ENCODE results near the gene ZNF613. TPM values are rescaled to one million over a fixed set of nuclear protein-coding genes. Genes with fewer than 3 reads are reported as not detected.

ZNF613 gene
- total and polyA plus RNA-seq, 10 donors, result 2.8 to 11.6 (median 5.4) TPM

DNA sequence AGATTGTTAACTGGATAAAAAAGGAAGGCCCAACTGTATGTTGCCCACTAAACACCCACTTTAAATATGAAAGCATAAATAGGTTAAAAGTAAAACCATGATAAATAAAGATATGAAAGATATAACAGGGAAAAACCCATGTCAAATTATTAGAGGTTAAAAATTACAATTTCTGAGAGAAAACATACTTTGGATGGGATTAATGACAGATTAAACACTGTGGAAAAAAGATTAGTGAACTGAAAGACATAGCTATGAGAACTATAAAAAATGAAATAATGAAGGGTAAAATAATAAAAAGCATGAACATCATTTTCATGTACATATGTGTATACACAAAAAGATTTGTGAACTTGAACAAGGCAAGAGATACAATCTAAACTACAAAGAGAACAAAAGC, 37.3 kb upstream of the ZNF613 start:
- intact Hi-C loops (cut with DNase I; ENCODE audit: low total_unique reads), result no loop called here
- H3K4me1 ChIP-seq, result peaks cover 0 to 12% (median 3%) of the 10 kb centered on the region in 6 donors
- TF ChIP-seq POLR2A (IDR thresholded peaks at IDR 0.05) (no peak), POLR2AphosphoS5 (IDR thresholded peaks at IDR 0.05) (no peak)
- TF ChIP-seq, protein P1, sequence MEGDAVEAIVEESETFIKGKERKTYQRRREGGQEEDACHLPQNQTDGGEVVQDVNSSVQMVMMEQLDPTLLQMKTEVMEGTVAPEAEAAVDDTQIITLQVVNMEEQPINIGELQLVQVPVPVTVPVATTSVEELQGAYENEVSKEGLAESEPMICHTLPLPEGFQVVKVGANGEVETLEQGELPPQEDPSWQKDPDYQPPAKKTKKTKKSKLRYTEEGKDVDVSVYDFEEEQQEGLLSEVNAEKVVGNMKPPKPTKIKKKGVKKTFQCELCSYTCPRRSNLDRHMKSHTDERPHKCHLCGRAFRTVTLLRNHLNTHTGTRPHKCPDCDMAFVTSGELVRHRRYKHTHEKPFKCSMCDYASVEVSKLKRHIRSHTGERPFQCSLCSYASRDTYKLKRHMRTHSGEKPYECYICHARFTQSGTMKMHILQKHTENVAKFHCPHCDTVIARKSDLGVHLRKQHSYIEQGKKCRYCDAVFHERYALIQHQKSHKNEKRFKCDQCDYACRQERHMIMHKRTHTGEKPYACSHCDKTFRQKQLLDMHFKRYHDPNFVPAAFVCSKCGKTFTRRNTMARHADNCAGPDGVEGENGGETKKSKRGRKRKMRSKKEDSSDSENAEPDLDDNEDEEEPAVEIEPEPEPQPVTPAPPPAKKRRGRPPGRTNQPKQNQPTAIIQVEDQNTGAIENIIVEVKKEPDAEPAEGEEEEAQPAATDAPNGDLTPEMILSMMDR (IDR thresholded peaks at IDR 0.05 in 8 of 11, conservative IDR thresholded peaks at IDR 0.05 in 3 of 11), result no peak
- peaks cover 46 to 100% (median 100%) of the 10 kb centered on the region in 8 donors for H3K9me3 ChIP-seq
- DNase-seq, result no peak
- H3K27ac ChIP-seq, result no peak overlapping the region
- H3K36me3 ChIP-seq, result peaks cover 36 to 96% (median 55%) of the 10 kb centered on the region in 6 donors
- H3K27me3 ChIP-seq (replicated peaks in 1 of 7), result no peaks in the 10 kb centered on the region
- H3K4me3 ChIP-seq, result no peak overlapping the region

GRCh38 chr19:51891193-51891747, 36.0 kb upstream of the ZNF613 start:
- intact Hi-C loops (cut with DNase I; ENCODE audit: low total_unique reads), result no loop called here
- 97 to 98% (median 98%) methylated on average over 10 of the region's 10 CpGs for WGBS, 5 donors
- Histone ChIP-seq H3K27ac (no peak overlapping the region), H3K36me3 (peaks cover 49 to 96% (median 68%) of the 10 kb centered on the region in 6 donors), H3K4me1 (peaks cover 0 to 12% (median 3%) of the 10 kb centered on the region in 6 donors), H3K9me3 (peaks cover 43 to 100% (median 100%) of the 10 kb centered on the region in 8 donors), H3K27me3 (replicated peaks in 1 of 7) (no peaks in the 10 kb centered on the region), H3K4me3 (peak overlapping the region in 1 of 8 donors; percentile 33)
- DNase-seq, result no peak
- TF ChIP-seq, protein P1 (IDR thresholded peaks at IDR 0.05 in 8 of 11, conservative IDR thresholded peaks at IDR 0.05 in 3 of 11), result no peak
- TF ChIP-seq POLR2AphosphoS5 (IDR thresholded peaks at IDR 0.05) (no peak), POLR2A (IDR thresholded peaks at IDR 0.05) (no peak)

DNA sequence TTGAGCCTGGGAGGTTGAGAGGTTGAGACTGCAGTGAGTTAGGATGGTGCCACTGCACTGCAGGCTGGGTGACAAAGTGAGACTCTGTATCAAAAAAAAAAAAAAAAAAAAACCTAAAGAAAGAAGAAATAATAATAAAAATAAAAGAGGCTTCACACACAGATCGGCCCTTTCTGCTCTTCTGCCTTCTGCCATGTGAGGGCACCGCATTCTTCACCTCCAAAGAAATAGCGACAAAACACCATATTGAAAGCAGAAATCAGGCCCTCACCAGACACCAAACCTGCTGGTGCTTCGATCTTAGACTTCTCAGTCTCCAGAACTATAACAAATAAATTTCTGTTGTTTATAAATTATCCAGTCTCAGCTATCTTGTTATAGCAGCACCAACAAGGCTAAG, 25.4 kb upstream of the ZNF613 start:
- intact Hi-C loops (cut with DNase I; ENCODE audit: low total_unique reads), result no loop called here
- no peak for DNase-seq
- peaks cover 0 to 88% (median 83%) of the 10 kb centered on the region in 8 donors for H3K9me3 ChIP-seq
- TF ChIP-seq, protein P1 (IDR thresholded peaks at IDR 0.05 in 8 of 11, conservative IDR thresholded peaks at IDR 0.05 in 3 of 11), result no peak
- TF ChIP-seq POLR2A (IDR thresholded peaks at IDR 0.05) (no peak), POLR2AphosphoS5 (IDR thresholded peaks at IDR 0.05) (no peak)
- H3K4me3 ChIP-seq, result no peak overlapping the region
- H3K4me1 ChIP-seq, result peaks cover 9 to 19% (median 13%) of the 10 kb centered on the region in 6 donors
- H3K27me3 ChIP-seq (replicated peaks in 1 of 7), result peaks cover 0 to 8% (median 0%) of the 10 kb centered on the region in 7 donors
- 94 to 96% (median 95%) methylated on average over 4 of the region's 4 CpGs for WGBS, 5 donors
- no peak overlapping the region for H3K27ac ChIP-seq
- peaks cover 11 to 63% (median 48%) of the 10 kb centered on the region in 6 donors for H3K36me3 ChIP-seq

- intact Hi-C loops (cut with DNase I; ENCODE audit: low total_unique reads), result no loop called here
- Histone ChIP-seq H3K27ac (no peak overlapping the region), H3K4me3 (peak overlapping the region in 5 of 8 donors; percentile 63 to 82 (median 74)), H3K9me3 (peaks cover 0 to 88% (median 74%) of the 10 kb centered on the region in 8 donors), H3K4me1 (peaks cover 9 to 19% (median 13%) of the 10 kb centered on the region in 6 donors), H3K36me3 (peaks cover 10 to 50% (median 35%) of the 10 kb centered on the region in 6 donors), H3K27me3 (replicated peaks in 1 of 7) (peaks cover 0 to 20% (median 0%) of the 10 kb centered on the region in 7 donors)
- DNase-seq, result no peak
- WGBS, 5 donors, result 78 to 89% (median 89%) methylated on average over 8 of the region's 8 CpGs
- TF ChIP-seq POLR2AphosphoS5 (IDR thresholded peaks at IDR 0.05) (no peak), POLR2A (IDR thresholded peaks at IDR 0.05) (no peak)
- TF ChIP-seq, protein P1 (IDR thresholded peaks at IDR 0.05 in 8 of 11, conservative IDR thresholded peaks at IDR 0.05 in 3 of 11), result no peak
These were observed 24.1 kb upstream of the ZNF613 start for GRCh38 chr19:51903192-51903591.

Measured in spleen (tissue), 11 donors.